Suprapubic skin (tissue), 4 donors: Measurements from ENCODE around the gene KANK4. TPM values are rescaled to one million over a fixed set of nuclear protein-coding genes. Genes with fewer than 3 reads are reported as not detected.

ENCODE experiments used
- DNase-seq, 2 donors: peaks; one replicate each; pipeline ENCODE4 v3.0.0-alpha.2; 2019; ENCODE audit warnings: low spot score in 2 of 2
- H3K27ac ChIP-seq: fragments of 200-600 bp; sonication (generic); one replicate; pipeline ENCODE4 v1.5.1; 2019
- H3K27me3 ChIP-seq: fragments of 200-600 bp; sonication (generic); one replicate; pipeline ENCODE4 v1.5.1; 2019
- H3K36me3 ChIP-seq: fragments of 200-600 bp; sonication (generic); one replicate; pipeline ENCODE4 v1.5.1; 2019
- H3K4me1 ChIP-seq: fragments of 200-600 bp; sonication (generic); one replicate; pipeline ENCODE4 v1.5.1; 2019
- H3K4me3 ChIP-seq: fragments of 200-600 bp; sonication (generic); one replicate; pipeline ENCODE4 v1.5.1; 2019; ENCODE audit warnings: mild to moderate bottlenecking
- H3K9me3 ChIP-seq: fragments of 200-600 bp; sonication (generic); one replicate; pipeline ENCODE4 v1.5.1; 2019
- EP300 ChIP-seq: sonication (generic); formaldehyde crosslinking; IDR thresholded peaks from one replicate; pipeline ENCODE4 v1.6.1; 2017; ENCODE audit warnings: antibody characterized with exemption
- POLR2A ChIP-seq, 2 donors: fragments of 450-650 bp; IDR thresholded peaks; one replicate each; pipeline ENCODE4 v1.6.1; 2017; ENCODE audit warnings: antibody characterized with exemption in 2 of 2, mild to moderate bottlenecking in 2 of 2, moderate library complexity in 2 of 2
- POLR2AphosphoS5 ChIP-seq, 3 donors: sonication (generic); formaldehyde crosslinking; IDR thresholded peaks; one replicate each; pipeline ENCODE4 v1.6.1; 2017; ENCODE audit warnings: antibody characterized with exemption in 3 of 3
- WGBS: methylation state at CpG from one replicate; pipeline ENCODE4 v1.1.5; 2018; 5-methylcytosine and 5-hydroxymethylcytosine counted together
- total RNA-seq, 4 donors: library from RNA; depleted of rRNA; stranded (reverse); fragments of >200 nt; gene quantifications; one replicate each; pipeline ENCODE4 v1.1.0, GENCODE V29; 2016
- TF ChIP-seq, protein P1 (sequence below), 2 donors: fragments of 200-600 bp in 1 of 2; fragments of 450-650 bp in 1 of 2; sonication (generic) in 1 of 2; IDR thresholded peaks; one replicate each; pipeline ENCODE4 v1.5.1; 2016 to 2019; ENCODE audit warnings: antibody characterized with exemption in 2 of 2, mild to moderate bottlenecking in 1 of 2, moderate library complexity in 1 of 2

The KANK4 gene
- total RNA-seq, 4 donors from 2014 or later = 0.16 to 1.3 (median 0.54) TPM

DNA sequence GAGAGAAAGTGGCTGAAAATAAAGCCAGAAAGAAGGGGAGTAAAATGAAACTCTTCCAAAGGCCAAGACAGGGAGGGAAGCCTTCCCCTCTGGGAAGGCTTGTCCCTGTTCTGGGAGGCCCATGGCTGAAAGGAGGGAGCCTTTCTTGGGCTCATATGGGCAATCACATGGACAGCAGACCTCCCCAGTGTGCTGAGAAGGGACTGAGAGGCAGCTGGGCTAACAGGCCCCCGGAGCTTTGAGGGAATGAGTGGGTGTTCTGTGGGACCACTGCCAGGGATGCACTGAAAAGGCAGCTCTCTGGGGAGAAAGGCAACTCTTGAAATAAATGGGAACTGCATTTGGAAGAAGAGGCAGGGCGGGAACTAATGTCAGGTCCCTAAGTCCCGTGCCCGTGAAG lies 39.1 kb downstream of the KANK4 start:
- no peak overlapping the region for H3K27ac ChIP-seq
- H3K27me3 ChIP-seq = peaks cover 2% of the 10 kb centered on the region
- H3K4me1 ChIP-seq = peaks cover 3% of the 10 kb centered on the region
- no peak overlapping the region for H3K4me3 ChIP-seq
- no peaks in the 10 kb centered on the region for H3K36me3 ChIP-seq
- H3K9me3 ChIP-seq = peaks cover 6% of the 10 kb centered on the region
- TF ChIP-seq POLR2A (IDR thresholded peaks at IDR 0.05) (no peak), POLR2AphosphoS5 (IDR thresholded peaks at IDR 0.05) (no peak), EP300 (no peak)
- TF ChIP-seq, protein P1, sequence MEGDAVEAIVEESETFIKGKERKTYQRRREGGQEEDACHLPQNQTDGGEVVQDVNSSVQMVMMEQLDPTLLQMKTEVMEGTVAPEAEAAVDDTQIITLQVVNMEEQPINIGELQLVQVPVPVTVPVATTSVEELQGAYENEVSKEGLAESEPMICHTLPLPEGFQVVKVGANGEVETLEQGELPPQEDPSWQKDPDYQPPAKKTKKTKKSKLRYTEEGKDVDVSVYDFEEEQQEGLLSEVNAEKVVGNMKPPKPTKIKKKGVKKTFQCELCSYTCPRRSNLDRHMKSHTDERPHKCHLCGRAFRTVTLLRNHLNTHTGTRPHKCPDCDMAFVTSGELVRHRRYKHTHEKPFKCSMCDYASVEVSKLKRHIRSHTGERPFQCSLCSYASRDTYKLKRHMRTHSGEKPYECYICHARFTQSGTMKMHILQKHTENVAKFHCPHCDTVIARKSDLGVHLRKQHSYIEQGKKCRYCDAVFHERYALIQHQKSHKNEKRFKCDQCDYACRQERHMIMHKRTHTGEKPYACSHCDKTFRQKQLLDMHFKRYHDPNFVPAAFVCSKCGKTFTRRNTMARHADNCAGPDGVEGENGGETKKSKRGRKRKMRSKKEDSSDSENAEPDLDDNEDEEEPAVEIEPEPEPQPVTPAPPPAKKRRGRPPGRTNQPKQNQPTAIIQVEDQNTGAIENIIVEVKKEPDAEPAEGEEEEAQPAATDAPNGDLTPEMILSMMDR (IDR thresholded peaks at IDR 0.05) = no peak
- WGBS = 68% methylated on average over 4 of the region's 4 CpGs
- DNase-seq = no peak

DNA sequence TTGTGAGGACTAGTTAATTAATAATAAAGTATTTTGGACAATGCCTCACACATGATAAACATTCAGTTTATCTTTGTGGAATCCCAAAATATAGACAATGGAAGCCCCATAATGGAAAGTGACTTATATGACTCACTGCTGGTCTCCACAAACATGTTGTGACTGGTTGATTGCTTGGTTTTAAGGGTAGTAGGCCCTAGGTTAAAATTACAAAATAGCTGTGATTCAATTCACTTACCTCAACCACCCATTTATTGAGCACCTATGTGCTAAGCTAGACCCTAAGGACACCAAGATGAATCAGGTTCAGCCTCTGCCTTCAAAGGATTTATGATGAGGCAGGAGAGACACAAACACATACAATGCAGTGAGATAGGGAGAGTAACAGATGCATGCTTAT lies 42.4 kb downstream of the KANK4 start:
- peaks cover 12% of the 10 kb centered on the region for H3K4me1 ChIP-seq
- peaks cover 2% of the 10 kb centered on the region for H3K27me3 ChIP-seq
- TF ChIP-seq, protein P1 (IDR thresholded peaks at IDR 0.05) = no peak
- no peak for TF ChIP-seq POLR2AphosphoS5 (IDR thresholded peaks at IDR 0.05)
- no peak for TF ChIP-seq POLR2A (IDR thresholded peaks at IDR 0.05)
- no peak for TF ChIP-seq EP300
- no peak for DNase-seq
- no peaks in the 10 kb centered on the region for H3K36me3 ChIP-seq
- peaks cover 6% of the 10 kb centered on the region for H3K9me3 ChIP-seq
- no peak overlapping the region for H3K4me3 ChIP-seq
- H3K27ac ChIP-seq = no peak overlapping the region

DNA sequence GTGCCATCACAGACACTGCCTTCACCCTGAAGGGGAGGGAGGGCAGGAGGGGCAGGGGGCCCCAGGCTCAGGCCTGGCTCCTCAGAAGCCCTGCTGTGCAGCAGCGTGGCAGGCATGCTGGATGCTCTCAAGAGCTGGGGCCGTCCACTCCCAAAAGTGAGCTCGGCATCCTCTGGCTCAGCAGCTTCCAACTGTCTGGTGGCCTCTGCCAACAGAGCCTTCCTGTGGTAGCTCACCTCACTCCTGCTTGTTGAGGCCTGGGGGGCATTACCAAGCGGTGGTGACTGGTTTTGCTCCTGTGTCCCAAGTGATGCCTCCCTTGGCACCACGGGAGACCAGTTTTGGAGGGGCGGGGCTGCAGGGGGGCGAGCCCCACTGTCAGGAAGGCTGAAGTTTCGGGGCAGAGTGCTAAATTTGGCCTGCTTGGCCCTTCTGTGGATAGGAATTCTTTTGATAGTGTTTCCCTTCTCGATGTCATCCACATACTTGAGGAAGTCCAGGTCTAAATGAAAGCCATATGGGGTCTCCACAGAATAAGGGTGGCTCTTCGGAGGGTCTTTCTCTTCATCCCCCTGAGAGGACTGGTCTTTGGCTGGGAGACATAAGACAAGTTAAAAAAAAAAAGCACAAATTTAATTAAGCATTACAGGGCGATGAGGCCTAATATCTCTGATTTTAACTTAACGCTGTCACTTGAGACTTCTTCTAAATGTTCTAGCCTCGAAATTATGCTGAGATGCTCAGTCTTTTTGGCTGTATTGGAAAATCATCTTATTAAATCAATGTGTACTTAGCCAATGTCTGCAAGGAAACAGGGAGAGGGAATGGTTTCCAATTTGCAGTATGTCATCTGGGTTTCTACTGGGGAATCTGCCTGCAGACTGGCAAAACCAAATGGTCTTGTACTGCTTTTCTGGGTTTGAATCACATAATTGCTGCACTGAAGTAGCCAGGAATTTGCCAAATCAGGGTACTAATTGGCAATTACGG lies 44.4 kb downstream of the KANK4 start:
- Histone ChIP-seq H3K36me3 (no peaks in the 10 kb centered on the region), H3K27me3 (no peaks in the 10 kb centered on the region), H3K27ac (peak overlapping the region; percentile 42), H3K9me3 (peaks cover 6% of the 10 kb centered on the region), H3K4me3 (no peak overlapping the region), H3K4me1 (peaks cover 12% of the 10 kb centered on the region)
- no peak for DNase-seq
- TF ChIP-seq EP300 (no peak), POLR2AphosphoS5 (IDR thresholded peaks at IDR 0.05) (no peak), POLR2A (IDR thresholded peaks at IDR 0.05) (no peak)
- TF ChIP-seq, protein P1 (IDR thresholded peaks at IDR 0.05) = no peak
- 52% methylated on average over 12 of the region's 14 CpGs for WGBS

DNA sequence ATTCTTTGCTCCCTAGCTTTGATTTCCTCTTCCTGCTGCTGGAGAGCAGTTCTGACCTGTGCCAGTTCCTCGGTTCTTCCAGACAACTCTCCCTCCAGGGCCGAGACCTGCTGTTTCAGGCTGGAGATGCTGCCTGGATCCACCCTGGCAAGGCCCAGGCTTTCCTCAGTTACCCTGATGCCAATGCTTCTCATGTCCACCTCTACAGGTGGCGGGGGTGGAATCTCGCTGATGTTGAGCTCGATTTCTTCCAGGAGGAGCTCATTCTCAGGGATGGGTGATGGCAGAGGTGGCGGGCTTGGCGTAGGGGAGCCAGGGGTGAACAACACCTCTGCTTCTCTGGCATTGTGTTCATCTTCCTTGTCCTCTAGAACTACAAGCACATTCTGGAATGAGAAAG lies 45.3 kb downstream of the KANK4 start:
- Histone ChIP-seq H3K4me3 (no peak overlapping the region), H3K9me3 (peaks cover 6% of the 10 kb centered on the region), H3K4me1 (peaks cover 12% of the 10 kb centered on the region), H3K27ac (peak overlapping the region; percentile 42), H3K27me3 (no peaks in the 10 kb centered on the region), H3K36me3 (no peaks in the 10 kb centered on the region)
- no peak for DNase-seq
- TF ChIP-seq, protein P1 (IDR thresholded peaks at IDR 0.05) = no peak
- WGBS = 95% methylated on average over 7 of the region's 7 CpGs

DNA sequence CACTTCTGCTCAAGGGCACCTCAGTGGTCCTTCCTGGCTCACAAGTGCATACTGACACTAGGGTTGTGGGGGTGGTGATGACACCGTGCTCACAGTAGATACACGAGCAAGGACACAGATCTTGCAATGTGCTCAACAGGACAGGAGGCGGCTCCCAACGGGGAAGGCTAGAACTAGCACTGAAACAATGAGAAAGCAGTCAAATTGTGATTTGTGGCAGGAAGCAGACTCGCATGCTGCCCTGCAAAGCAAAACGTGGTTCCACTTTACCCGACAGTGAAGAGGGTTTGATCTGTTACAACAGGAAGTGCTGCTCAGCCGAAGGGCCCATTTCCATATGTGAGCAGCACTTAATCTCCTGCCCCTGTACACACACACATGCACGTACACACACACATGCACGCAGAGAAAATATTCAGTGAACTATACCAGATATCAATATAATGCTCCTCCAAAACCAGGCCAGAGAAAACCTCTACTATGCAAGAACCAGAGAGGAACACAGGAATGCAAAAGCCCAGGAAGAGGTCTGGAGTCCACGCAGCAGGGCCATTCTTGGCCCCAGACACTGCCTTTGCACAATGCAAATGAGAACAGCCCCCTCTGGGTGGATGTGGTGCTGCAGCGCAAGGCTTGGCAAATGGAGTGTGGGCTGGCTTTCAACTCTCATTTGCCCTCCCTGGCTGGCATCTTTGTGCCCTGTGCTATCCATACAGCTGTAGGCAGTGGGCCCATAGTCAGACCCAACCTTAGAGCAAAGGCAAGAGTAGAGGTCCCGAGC lies 47.1 kb downstream of the KANK4 start:
- no peaks in the 10 kb centered on the region for H3K9me3 ChIP-seq
- no peak overlapping the region for H3K4me3 ChIP-seq
- H3K27me3 ChIP-seq = no peaks in the 10 kb centered on the region
- WGBS = 67% methylated on average over 13 of the region's 13 CpGs
- H3K36me3 ChIP-seq = no peaks in the 10 kb centered on the region
- peaks cover 12% of the 10 kb centered on the region for H3K4me1 ChIP-seq
- DNase-seq = no peak
- H3K27ac ChIP-seq = no peak overlapping the region
- TF ChIP-seq EP300 = no peak
